ENCODE data around the gene PREPL. TPM values are rescaled to one million over a fixed set of nuclear protein-coding genes. Genes with fewer than 3 reads are reported as not detected.

Gene PREPL
- total and polyA plus RNA-seq, 2 experiments from 2014 or later: 16.5 to 49.0 TPM

DNA sequence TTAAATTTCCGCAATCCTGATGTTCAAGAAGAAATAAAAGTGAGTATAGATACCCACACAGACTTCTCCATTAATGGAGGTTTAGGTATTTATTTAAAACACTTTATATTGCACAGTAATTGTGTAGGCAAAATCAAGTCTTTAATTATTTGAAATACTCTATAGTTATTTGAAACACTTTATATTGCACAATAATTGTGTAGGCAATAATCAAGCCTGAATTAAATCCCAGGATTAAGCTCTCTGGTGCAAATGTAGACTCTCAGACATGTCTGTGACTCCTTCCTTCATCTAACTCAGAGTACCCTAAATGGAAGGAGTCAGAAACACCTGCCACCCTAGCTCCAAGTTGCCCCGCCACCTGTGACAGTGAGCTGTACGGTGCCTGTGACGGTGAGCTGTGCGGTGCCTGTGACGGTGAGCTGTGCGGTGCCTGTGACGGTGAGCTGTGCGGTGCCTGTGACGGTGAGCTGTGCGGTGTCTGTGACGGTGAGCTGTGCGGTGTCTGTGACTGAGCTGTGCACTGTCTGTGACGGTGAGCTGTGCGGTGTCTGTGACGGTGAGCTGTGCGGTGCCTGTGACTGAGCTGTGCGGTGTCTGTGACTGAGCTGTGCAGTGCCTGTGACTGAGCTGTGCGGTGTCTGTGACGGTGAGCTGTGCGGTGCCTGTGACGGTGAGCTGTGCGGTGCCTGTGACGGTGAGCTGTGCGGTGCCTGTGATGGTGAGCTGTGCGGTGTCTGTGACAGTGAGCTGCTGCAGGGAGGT, 75.0 kb downstream of the PREPL start (continued):
- TF ChIP-seq JUNB (IDR thresholded peaks at IDR 0.05; ENCODE audit: unreplicated experiment): no peak
- TF ChIP-seq, protein P1, sequence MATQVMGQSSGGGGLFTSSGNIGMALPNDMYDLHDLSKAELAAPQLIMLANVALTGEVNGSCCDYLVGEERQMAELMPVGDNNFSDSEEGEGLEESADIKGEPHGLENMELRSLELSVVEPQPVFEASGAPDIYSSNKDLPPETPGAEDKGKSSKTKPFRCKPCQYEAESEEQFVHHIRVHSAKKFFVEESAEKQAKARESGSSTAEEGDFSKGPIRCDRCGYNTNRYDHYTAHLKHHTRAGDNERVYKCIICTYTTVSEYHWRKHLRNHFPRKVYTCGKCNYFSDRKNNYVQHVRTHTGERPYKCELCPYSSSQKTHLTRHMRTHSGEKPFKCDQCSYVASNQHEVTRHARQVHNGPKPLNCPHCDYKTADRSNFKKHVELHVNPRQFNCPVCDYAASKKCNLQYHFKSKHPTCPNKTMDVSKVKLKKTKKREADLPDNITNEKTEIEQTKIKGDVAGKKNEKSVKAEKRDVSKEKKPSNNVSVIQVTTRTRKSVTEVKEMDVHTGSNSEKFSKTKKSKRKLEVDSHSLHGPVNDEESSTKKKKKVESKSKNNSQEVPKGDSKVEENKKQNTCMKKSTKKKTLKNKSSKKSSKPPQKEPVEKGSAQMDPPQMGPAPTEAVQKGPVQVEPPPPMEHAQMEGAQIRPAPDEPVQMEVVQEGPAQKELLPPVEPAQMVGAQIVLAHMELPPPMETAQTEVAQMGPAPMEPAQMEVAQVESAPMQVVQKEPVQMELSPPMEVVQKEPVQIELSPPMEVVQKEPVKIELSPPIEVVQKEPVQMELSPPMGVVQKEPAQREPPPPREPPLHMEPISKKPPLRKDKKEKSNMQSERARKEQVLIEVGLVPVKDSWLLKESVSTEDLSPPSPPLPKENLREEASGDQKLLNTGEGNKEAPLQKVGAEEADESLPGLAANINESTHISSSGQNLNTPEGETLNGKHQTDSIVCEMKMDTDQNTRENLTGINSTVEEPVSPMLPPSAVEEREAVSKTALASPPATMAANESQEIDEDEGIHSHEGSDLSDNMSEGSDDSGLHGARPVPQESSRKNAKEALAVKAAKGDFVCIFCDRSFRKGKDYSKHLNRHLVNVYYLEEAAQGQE (IDR thresholded peaks at IDR 0.05; ENCODE audit: unreplicated experiment): no peak

DNA sequence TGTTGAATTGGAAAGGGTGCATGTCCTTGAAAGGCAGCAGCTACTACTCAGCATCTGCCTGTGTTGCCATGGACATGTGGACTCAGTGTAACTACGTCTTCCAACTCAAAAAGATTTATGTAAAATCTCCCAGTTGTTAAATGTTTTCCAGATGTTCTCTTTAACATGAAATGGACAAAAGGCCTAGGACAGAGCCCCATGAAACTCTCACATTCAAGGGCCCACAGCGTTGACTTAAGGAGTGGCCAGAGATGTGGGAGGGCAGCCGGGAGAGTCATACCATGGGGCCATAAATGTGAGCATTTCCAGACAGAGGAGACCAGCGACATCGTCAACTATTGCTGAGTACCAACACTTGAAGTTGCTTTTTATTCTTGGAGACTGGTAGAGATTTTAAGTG, 76.1 kb downstream of the PREPL start:
- H3K4me3 ChIP-seq: no peak overlapping the region
- no peaks in the 10 kb centered on the region for H3K9me2 ChIP-seq (ENCODE audit: insufficient read depth)
- H3K4me1 ChIP-seq (ENCODE audit: insufficient read depth): peaks cover 1% of the 10 kb centered on the region; the same call in 1 of the 2 replicates
- H3K4me1 Mint-ChIP-seq: peaks cover 4% of the 10 kb centered on the region; the same call in 2 of the 3 replicates
- no peak for ATAC-seq
- no peak overlapping the region for H3K4me3 Mint-ChIP-seq
- no peaks in the 10 kb centered on the region; the same call in 2 of the 3 replicates for H3K9me3 Mint-ChIP-seq
- H3K36me3 Mint-ChIP-seq (ENCODE audit: low read depth): no peaks in the 10 kb centered on the region
- DNase-seq (ENCODE audit: low spot score): no peak
- H2AFZ ChIP-seq: no peak overlapping the region
- no peaks in the 10 kb centered on the region for H4K20me1 ChIP-seq (replicated peaks; ENCODE audit: insufficient read depth)
- no peak overlapping the region for H3K27ac ChIP-seq (ENCODE audit: low read depth)
- peaks cover 3% of the 10 kb centered on the region for H3K27me3 Mint-ChIP-seq (ENCODE audit: insufficient read depth, low read depth, poor library complexity)
- no peak overlapping the region for H3K4me2 ChIP-seq
- H3K36me3 ChIP-seq (ENCODE audit: insufficient read depth): no peaks in the 10 kb centered on the region
- H3F3A ChIP-seq (replicated peaks; ENCODE audit: low read depth): no peaks in the 10 kb centered on the region
- TF ChIP-seq, protein P1 (IDR thresholded peaks at IDR 0.05; ENCODE audit: unreplicated experiment): no peak
- TF ChIP-seq JUNB (IDR thresholded peaks at IDR 0.05; ENCODE audit: unreplicated experiment): no peak
- no peaks in the 10 kb centered on the region for H3K79me2 ChIP-seq (replicated peaks; ENCODE audit: insufficient read depth)
- no peak overlapping the region for H3K27ac Mint-ChIP-seq
- H3K27me3 ChIP-seq (ENCODE audit: insufficient read depth): no peaks in the 10 kb centered on the region

DNA sequence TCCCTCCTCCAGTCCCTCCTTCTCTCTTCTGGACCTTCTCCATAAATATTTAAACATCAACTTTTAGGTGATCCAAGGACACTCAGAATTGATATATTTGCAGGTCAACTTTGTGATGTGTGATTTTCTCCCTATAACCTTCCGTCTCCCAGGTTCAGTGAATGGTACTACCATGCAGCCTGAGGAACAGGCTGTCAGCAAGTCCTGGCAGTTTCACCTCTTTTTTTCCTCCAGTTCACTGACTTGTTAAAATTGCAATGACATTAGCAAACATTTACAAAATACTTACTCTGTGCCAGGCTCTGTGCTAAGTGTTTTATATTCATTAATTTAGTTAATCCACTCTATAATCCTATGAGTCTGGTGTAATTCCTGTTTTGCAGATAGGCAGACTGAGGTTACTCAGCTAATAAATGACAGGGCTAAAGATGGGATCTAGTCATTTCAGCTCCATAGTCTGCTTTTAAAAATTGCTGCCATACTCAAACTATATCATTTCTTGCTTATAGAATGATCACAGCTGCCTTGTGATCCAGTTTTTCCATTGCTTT, 78.1 kb downstream of the PREPL start:
- no peaks in the 10 kb centered on the region; the same call in 2 of the 3 replicates for H3K9me3 Mint-ChIP-seq
- no peak overlapping the region for H2AFZ ChIP-seq
- no peak overlapping the region for H3K4me3 ChIP-seq
- H4K20me1 ChIP-seq (replicated peaks; ENCODE audit: insufficient read depth): no peaks in the 10 kb centered on the region
- H3K4me3 Mint-ChIP-seq: no peak overlapping the region
- ATAC-seq (no peak), DNase-seq (ENCODE audit: low spot score) (no peak)
- no peaks in the 10 kb centered on the region for H3F3A ChIP-seq (replicated peaks; ENCODE audit: low read depth)
- H3K27me3 Mint-ChIP-seq (ENCODE audit: insufficient read depth, low read depth, poor library complexity): peaks cover 3% of the 10 kb centered on the region
- no peaks in the 10 kb centered on the region for H3K4me1 Mint-ChIP-seq
- H3K9me2 ChIP-seq (ENCODE audit: insufficient read depth): no peaks in the 10 kb centered on the region
- H3K79me2 ChIP-seq (replicated peaks; ENCODE audit: insufficient read depth): no peaks in the 10 kb centered on the region
- no peaks in the 10 kb centered on the region for H3K4me1 ChIP-seq (ENCODE audit: insufficient read depth)
- H3K4me2 ChIP-seq: no peak overlapping the region
- no peaks in the 10 kb centered on the region for H3K27me3 ChIP-seq (ENCODE audit: insufficient read depth)
- no peak overlapping the region for H3K27ac Mint-ChIP-seq
- no peak overlapping the region for H3K27ac ChIP-seq (ENCODE audit: low read depth)
- H3K36me3 ChIP-seq (ENCODE audit: insufficient read depth): no peaks in the 10 kb centered on the region
- H3K36me3 Mint-ChIP-seq (ENCODE audit: low read depth): no peaks in the 10 kb centered on the region
- TF ChIP-seq STAT1 (IDR thresholded peaks at IDR 0.05; ENCODE audit: unreplicated experiment): no peak
- TF ChIP-seq, protein P2, sequence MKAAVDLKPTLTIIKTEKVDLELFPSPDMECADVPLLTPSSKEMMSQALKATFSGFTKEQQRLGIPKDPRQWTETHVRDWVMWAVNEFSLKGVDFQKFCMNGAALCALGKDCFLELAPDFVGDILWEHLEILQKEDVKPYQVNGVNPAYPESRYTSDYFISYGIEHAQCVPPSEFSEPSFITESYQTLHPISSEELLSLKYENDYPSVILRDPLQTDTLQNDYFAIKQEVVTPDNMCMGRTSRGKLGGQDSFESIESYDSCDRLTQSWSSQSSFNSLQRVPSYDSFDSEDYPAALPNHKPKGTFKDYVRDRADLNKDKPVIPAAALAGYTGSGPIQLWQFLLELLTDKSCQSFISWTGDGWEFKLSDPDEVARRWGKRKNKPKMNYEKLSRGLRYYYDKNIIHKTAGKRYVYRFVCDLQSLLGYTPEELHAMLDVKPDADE (IDR thresholded peaks at IDR 0.05): no peak
